Measurements from ENCODE around the gene ISL1.

DNA sequence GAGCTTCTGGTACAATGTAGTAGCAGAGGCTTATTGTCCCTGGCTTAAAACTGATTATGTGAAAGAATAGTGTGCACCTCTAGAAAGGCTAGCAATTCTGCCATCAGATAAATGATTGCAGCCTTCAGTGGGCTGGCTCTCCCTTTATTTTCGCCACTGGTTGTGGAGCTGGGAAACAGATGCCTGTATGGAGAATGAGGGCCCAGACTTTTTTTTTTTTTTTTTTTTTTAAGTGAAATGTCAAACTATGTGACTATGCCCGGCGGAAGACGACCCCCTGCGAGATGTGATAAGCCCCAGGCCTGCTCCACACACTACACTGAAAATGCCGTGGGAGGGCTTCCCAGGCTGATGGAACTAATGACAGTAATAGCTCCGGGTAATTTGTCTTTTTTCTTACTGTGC, 28.7 kb downstream of the ISL1 start:
- TF ChIP-seq CTCF (IDR thresholded peaks at IDR 0.05) = no peak
- TF ChIP-seq POLR2A (IDR thresholded peaks at IDR 0.05) = no peak
- no peak for TF ChIP-seq EP300 (IDR thresholded peaks at IDR 0.05)
